ENCODE measurements around the gene LAMA1.
"Not testable (repeated sequence)": the region's sequence is repeated elsewhere in the genome, so short reads cannot be mapped to it uniquely, and the experiment has no call there.

LAMA1 gene, protein sequence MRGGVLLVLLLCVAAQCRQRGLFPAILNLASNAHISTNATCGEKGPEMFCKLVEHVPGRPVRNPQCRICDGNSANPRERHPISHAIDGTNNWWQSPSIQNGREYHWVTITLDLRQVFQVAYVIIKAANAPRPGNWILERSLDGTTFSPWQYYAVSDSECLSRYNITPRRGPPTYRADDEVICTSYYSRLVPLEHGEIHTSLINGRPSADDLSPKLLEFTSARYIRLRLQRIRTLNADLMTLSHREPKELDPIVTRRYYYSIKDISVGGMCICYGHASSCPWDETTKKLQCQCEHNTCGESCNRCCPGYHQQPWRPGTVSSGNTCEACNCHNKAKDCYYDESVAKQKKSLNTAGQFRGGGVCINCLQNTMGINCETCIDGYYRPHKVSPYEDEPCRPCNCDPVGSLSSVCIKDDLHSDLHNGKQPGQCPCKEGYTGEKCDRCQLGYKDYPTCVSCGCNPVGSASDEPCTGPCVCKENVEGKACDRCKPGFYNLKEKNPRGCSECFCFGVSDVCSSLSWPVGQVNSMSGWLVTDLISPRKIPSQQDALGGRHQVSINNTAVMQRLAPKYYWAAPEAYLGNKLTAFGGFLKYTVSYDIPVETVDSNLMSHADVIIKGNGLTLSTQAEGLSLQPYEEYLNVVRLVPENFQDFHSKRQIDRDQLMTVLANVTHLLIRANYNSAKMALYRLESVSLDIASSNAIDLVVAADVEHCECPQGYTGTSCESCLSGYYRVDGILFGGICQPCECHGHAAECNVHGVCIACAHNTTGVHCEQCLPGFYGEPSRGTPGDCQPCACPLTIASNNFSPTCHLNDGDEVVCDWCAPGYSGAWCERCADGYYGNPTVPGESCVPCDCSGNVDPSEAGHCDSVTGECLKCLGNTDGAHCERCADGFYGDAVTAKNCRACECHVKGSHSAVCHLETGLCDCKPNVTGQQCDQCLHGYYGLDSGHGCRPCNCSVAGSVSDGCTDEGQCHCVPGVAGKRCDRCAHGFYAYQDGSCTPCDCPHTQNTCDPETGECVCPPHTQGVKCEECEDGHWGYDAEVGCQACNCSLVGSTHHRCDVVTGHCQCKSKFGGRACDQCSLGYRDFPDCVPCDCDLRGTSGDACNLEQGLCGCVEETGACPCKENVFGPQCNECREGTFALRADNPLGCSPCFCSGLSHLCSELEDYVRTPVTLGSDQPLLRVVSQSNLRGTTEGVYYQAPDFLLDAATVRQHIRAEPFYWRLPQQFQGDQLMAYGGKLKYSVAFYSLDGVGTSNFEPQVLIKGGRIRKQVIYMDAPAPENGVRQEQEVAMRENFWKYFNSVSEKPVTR (N-terminal part only)

DNA sequence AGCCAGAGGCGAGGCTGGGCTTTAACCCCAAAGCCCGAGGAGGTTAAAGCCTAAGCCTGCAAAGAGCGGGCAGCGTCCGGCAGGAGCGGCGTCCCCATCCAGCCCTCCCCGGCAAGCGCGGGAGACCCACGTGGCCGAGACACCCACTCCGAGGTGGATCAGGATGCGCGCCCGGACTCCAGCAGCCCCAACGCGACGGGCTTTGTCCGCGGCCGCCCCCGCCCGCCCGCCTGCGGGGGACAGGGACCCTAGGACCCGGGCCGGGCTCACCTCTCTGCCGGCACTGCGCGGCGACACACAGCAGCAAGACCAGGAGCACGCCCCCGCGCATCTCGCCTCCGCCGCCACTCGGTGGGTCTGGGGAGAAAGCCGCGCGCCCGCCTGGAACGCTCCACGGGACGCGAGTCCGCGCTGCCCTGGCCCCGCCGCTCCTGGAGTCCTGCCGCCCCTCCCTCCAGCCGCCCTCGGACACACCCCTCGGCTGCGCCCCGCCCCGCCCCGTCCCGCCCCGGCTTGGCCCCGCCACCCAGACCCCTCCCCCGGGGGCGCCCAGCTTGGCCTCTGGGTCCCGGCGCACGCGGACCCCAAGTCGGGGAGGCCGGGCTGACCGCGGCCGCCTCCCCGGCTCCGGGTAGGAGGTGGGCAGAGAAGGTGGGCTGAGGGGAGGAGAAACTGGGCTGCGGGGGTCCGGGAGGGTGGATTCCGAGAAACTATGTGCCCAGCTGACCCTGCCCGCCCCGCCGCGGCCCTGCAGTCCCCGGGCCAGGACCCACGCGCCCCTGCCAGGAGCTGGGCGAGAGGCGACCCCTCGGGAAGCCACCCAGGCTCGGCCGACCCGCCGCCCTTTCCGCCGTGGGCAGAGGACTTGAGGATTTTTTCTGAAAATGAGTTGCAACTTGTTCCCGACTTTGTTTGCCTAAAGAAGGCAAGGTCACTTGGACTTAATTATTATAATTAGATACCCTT is at the start of gene LAMA1:
Gene LAMA1, minus strand, starts transcription at position 408 of the 966 bp plus-strand sequence. Its CDS starts 77 bp downstream, at position 331.
- no peak for DNase-seq (ENCODE audit: low read depth)

GRCh38 chr18:7165846-7166393 is 48.3 kb upstream of the LAMA1 start:
- no peak for DNase-seq (ENCODE audit: low read depth)

DNA sequence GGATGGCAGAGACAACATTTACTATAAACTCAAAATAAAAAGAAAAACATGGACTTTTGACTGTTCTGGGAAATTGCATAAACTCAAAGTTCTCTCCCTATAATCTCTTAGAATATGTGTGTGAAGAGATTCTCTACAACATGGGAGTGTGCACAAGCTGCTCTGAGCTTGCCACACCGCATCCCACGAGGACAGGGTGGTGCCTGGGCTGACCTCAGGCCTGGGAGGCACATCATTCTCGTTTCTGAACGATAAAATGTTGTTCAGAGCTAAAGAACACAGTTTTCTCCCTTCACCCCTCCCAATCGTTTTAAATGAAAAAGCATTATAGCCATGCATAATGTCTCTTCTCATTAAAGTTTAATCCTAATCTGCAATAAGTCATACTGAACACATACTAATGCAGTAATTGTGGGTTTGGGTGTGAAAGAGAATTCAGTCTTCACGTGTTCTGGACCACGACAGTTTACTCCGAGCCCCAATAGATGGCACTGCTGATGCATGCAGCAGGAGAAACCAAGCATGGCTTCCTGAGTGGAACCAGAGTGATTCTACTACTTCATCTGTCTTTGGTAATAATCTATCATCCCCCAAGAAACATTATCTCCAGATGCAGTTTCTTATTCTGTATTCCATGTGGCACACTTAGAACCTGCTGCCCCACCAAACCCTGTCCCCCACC is 46.9 kb upstream of the LAMA1 start:
- DNase-seq (ENCODE audit: low read depth): peak; percentile 28

DNA sequence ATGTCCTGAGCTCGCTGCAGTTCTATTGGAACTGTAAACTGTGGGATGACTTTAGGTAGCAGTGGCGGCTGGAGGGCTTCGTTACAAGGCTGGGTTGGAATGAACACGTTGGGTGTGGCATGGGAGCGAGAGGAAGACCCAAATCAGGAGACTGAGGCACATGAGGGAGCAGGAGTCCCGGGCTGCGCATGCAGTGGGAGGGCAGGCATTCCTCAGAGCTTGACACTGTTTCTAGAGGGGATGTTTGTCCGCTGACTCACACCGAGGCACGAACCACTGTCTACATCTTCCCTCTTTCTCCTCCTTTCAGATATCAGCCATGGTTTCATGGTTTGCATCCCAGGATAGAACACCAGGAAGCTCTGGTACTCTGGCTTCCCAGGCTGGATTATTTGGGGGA is 40.6 kb upstream of the LAMA1 start:
- DNase-seq (ENCODE audit: low read depth): no peak

DNA sequence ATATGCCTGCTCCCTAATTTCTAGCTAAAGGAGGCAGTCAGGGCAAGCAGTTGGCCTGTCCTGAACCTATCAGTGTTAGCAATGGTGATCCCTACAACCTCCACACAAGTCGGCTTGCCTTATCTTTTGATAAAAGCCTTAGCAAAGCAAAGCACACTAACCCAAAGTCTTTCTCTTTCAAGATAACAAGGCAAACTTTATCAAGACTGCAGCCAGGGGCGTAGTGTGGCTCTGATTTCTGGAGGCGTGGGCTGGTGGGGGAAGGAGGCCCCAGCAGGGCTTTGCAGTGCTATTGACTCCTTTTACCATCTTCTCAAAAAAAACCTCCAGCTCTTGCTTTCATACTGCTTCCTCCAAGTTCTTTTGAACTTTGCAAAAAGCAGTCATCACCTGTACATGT is 40.2 kb upstream of the LAMA1 start:
- no peak for DNase-seq (ENCODE audit: low read depth)

GRCh38 chr18:7155887-7156286 is 38.3 kb upstream of the LAMA1 start:
- DNase-seq (ENCODE audit: low read depth): no peak

DNA sequence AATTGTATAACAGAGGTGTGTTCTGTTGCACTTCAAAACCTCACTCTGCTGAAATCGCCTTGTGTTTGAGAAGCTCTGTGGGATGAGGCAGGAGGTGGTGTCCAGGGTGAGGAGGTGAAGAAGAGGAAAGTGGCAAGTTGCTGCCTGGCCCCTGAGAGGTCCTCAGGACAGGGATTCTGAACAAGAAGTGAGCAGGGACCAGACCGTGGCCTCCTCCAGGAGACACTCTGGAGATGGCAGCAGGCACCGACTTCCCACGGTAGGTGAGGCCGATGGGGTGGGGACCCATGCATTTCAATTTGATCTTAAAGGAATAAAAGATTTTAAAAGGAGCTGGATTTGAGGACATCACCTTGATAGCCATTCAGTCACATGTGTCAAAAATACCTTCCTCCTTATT is 37.5 kb upstream of the LAMA1 start:
- DNase-seq (ENCODE audit: low read depth): no peak

DNA sequence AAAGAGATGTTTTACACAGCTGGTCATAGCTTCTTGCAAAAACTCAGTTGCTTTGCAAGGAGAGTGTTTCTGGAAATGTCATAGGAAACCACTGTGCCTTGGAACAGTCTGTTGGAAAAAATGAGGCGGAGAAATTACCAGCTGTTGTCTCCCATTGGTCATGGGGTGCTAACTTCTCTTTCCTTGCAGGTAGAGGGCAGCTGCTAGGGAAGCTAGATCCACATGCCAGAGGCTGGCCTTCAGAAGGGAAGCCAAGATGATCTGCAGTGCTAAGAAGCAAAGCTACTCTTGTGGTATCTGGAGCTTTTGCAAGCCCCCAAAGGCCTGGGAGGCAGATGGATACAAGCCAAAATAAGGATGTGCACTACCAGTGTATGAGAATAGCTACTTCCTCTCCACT is 34.8 kb upstream of the LAMA1 start:
- no peak for DNase-seq (ENCODE audit: low read depth)

DNA sequence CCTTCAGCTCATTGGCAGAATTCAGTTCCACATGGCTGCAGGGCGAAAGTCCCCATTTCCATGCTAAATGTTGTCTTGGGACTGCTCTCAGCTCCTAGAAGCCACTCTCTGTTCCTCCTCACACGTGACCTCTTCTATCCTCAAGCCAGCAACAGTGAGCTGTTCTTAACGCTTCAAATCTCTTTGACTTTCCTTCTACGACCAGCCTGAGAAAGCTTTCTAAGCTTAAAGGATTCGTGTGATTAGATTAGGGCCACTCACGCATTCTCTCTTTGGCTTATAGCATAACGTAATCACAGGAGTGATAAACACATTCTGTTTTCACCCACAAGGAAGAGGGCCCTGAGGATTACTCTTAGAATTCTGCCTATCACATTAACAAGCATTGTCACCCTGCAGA is 29.8 kb upstream of the LAMA1 start:
- DNase-seq (ENCODE audit: low read depth): no peak

- no peak for DNase-seq (ENCODE audit: low read depth)
Measured at GRCh38 chr18:7146067-7146466, 28.5 kb upstream of the LAMA1 start.

- DNase-seq (ENCODE audit: low read depth): not testable (repeated sequence)
Measured at GRCh38 chr18:7144921-7145320, 27.3 kb upstream of the LAMA1 start.

- no peak for DNase-seq (ENCODE audit: low read depth)
Measured at GRCh38 chr18:7141287-7141686, 23.7 kb upstream of the LAMA1 start.

DNA sequence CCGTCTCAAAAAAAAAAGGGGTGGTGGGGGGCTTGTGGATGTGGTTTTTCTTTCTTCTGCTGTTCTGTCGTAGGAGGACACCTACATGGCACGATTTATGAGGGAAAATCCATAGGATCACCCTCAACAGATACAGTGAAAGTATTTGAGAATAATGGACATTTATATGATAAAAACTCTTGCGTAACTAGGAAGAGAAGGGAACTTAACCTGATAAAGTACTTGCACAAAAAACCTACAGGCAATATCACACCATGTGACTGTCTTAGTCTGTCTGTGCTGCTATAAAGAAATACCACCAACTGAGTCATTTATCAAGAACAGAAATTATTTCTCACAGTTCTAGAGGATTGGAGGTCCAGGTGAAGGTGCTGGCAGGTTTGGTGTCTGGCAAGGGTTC is 21.8 kb upstream of the LAMA1 start:
- no peak for DNase-seq (ENCODE audit: low read depth)

DNA sequence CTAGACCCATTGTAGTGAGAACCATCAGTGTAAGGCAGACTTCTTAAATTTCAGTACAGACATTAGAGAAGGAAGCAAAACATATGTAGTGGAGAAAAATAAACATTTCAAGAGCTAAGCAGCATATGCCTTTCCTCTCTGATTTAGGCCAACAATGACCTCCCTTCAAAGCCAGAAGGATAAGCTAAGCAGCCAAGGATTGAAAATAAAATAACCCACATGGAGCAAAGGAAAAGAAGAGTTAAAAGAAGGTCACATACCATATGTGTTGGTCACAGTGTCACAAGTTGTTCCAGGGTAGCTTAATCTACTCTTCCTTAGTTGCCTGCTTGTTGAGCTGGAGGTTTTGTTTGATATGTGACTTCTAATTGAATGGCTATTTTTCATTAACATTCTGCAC is 15.6 kb upstream of the LAMA1 start:
- no peak for DNase-seq (ENCODE audit: low read depth)

DNA sequence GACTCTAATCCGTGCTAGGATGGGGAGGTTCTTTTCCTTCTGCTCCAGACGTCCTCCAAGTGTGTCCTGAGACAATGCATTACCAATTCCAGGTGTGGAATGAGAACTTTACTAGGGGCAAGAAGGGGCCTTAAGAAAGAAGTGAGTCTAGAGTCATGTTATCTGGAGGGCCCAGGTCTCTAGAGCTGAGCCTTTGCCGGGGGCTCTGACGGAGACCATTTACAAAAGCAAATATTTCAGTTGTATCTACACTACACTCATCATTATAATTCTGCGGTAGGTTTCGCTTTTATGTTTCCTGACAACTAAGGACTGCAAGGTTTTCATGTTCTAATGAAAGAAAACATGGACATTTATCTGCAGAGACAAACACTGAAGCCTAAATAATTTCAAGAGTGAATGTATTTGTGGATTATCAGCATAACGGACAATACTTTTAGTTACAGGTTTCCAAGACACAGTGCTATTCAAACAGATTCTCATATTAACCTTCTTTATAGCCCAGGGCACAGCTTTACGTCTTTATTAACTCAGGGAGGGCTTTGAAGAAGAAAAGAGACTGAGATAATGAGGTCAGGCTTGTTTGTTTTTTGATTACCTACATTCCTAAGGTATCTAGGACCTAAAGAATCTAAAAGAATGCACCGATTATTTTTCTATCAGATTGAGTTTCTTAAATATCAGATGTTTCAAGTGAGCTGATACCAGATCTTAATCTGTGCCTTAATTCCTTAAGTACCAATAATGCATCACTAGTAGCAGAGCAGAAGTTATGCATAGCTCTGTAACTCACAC is 15.0 kb upstream of the LAMA1 start:
- DNase-seq (ENCODE audit: low read depth): no peak

DNA sequence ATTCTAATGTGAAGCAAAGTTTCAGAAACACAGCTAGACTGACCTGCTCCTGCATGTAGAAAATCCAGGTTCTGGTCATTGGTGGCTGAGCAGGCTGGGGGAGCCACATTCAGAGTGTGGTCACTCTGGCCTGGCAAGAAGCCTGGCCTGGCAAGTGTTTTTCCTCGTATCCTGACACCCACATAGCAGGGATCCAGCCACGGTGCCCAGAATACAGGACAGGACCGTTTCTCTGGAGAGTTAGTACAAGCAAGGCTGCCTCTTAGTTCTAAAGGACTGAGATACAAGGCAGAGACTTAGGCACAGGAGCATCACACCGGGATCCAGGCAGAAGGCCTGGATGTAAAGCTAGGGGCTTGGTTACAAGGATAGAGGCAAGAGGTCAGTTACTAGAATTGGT is 4.8 kb upstream of the LAMA1 start:
- no peak for DNase-seq (ENCODE audit: low read depth)

- DNase-seq (ENCODE audit: low read depth): no peak
Measured at GRCh38 chr18:7116792-7117389, 706 bp downstream of the LAMA1 start.

DNA sequence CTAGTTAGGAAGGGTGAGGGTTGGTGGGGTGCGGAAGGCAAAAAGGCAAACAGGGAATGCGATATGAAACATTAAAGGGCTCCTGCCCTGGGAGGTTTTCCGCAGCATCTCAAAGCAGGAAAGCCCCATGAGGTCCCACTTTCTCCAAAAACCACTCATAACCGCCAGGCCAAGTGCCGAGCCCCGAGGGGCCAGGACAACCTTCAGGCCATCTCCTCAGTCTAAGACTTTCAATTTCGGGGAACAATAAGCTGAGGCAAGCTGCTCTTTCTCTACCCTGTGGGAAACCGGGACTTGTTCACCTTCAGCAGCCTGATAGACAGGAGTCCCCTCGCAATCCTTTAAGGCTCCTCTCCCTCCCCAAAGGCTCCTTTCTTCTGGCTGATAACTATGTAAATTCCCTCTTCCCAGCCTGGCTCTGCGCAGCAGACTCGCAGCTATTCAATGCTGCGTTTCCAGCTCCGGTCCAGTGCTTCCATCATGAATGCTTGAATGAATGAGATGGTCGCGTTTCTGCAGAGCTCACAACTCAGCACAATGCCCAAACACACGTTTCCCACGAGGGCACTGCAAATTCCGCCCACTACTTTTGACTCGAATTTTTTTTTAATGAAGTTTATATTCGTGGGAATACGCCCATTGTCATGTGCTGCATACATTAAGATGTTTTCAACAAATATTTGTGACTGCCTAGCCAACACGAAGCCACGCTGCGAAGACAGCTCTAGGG is 1.4 kb downstream of the LAMA1 start:
- DNase-seq (ENCODE audit: low read depth): no peak
